ENCODE data around the gene TMEM223. TPM values are rescaled to one million over a fixed set of nuclear protein-coding genes. Genes with fewer than 3 reads are reported as not detected.
"Not testable (repeated sequence)": the region's sequence is repeated elsewhere in the genome, so short reads cannot be mapped to it uniquely, and the experiment has no call there.

Gene TMEM223, protein sequence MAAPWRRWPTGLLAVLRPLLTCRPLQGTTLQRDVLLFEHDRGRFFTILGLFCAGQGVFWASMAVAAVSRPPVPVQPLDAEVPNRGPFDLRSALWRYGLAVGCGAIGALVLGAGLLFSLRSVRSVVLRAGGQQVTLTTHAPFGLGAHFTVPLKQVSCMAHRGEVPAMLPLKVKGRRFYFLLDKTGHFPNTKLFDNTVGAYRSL
- 36.3 and 44.5 TPM in 2 replicates for polyA plus RNA-seq (2014; cell fraction: cytosol; rRNA removed)
- 35.3 and 42.2 TPM in 2 replicates for polyA plus RNA-seq (2014; cell fraction: nucleus; rRNA removed)

DNA sequence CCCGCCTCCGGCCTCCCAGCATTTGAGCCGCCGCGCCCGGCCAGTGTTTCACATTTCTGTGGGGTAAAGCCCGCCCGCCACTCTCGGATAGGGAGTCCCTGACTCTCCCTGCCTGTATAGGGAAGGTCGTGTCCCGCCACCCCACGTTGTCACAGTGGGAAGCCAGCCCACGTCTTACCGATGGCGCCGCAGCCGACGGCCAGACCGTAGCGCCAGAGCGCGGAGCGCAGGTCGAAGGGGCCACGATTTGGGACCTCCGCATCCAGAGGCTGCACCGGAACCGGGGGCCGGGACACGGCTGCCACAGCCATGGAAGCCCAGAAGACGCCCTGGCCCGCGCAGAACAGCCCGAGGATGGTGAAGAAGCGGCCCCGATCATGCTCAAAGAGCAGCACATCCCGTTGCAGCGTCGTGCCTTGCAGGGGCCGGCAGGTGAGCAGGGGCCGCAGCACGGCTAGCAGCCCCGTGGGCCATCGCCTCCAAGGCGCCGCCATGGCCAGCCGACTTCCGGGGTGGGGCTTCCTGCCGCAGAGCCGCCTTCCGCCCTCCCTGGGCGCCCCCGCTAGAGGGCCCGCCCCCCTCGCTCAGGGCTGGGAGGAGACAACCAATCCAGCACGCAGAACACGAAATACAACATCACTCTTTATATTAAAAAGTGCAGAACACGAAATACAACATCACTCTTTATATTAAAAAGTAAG is at the start of gene TMEM223:
Gene TMEM223 (minus strand): TSS at position 506 of the 701 bp plus-strand sequence. CDS start 12 bp downstream, at position 494.
- peak; percentile 81 for DNase-seq (ENCODE audit: low spot score)

DNA sequence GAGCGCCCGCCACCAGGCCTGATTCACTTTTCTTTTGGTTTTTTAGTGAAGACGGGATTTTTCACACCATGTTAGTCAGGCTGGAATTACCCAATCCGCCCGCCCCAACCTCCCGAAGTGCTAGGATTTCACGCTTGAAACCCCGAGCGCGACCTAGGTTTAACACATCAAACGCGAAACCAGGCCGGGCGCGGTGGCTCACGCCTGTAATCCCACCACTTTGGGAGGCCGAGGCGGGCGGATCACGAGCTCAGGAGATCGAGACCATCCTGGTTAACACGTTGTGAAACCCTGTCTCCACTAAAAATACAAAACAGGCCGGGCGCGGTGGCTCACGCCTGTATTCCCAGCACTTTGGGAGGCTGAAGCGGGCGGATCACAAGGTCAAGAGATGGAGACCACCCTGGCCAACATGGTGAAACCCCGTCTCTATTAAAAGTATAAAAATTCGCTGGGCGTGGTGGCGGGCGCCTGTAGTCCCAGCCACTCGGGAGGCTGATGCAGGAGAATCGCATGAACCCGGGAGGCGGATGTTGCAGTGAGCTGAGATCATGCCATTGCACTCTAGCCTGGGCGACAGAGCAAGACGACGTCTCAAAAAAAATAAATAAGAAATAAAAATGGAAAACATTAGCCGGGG is 49.0 kb upstream of the TMEM223 start:
- DNase-seq (ENCODE audit: low spot score): not testable (repeated sequence)

DNA sequence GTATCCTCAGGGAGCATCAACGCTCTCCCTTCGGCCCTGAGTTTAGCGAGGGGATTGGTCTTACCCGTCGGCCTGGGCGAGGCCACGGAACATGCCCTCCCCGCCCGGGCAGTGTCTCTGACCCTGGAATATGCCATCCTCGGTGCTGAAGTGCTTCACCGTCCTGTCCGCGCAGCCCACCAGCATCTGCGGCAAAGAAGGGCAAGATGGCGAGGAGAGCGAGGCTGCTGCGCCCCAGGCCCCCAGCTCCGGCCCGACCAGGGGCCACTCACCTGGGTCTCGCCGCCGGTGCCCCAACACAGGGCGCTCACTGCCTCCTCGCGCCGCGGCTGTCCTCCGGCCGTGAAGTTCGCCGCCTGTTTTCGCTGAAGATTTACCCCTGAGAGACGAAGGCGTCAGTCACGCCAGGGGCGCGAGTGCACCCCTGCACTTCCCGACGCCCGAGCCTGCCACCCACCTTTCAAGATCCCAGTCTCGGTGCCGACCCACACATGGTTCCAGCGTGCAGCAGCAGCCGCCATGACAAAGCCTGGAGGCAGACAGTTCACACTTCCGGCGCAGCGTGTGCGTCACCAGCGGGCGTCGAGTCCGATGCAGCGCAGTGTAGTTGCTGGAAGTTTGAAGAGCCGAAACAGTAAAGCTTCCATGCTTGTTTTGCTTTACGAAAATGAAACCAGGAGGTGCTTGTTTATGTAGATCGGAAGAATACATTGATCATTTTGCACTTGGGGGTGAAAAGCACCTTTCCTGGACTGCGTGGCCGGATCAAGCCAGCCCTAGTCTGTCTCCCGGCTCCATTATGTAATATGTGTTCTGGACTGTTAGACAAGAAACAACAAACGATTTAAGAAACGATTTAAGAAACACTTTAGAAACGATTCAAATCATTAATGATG is 47.5 kb upstream of the TMEM223 start, which contains the start of gene WDR74:
Gene WDR74 (minus strand): TSS at position 541 of the 896 bp plus-strand sequence. CDS start 20 bp downstream, at position 521.
- DNase-seq (ENCODE audit: low spot score): peak; percentile 86

- peak; percentile 2 for DNase-seq (ENCODE audit: low spot score)
Observed at GRCh38 chr11:62835336-62835735, 43.5 kb upstream of the TMEM223 start.

GRCh38 chr11:62832336-62833234 is 40.8 kb upstream of the TMEM223 start, which contains the start of gene TEX54:
Gene TEX54, minus strand, starts transcription at chr11:62832841.
- DNase-seq (ENCODE audit: low spot score): peak; percentile 14

DNA sequence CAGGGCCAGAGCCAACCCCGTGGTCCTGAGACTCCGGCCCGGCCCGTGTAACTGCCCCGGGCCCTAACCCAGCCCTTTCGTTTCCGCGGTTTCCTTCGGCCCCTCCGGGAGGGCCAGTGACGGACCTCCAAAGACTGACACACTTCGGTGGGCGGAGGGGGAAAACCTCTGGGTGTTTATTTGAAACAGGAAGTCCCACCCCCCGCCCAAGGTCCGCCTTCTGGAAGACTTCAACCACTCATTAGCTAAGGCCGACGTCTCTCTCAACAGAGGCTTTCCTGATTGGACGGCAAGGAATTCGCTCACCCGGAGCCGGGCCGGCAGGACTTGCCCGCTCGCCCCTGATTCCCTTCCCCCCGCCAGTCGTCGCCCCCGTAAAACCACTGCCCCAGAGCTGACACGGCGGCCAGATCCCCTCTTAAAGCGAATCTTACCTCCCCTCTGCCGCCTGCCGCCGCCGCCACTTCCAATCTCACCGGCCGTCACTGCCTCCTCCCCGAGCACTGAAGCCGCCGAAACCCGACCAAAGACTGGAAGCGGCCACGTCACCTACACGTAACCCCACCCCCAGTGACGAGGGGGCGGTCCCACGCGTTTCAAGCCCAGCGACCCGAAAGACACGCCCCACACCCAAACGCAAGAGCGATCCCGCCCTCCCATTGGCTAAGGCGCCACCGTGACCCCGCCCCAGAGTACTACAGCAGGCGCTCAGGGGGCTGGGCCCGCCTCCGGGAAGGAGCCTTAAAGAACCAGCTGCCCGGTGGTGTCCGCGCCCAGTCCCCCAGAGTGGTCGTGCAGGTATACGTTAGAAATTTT is 39.9 kb upstream of the TMEM223 start, which contains the start of gene STX5:
Gene STX5 (minus strand): TSS at position 532 of the 816 bp plus-strand sequence. CDS start 808 bp downstream, outside the sequence.
- peak; percentile 98 for DNase-seq (ENCODE audit: low spot score)

- DNase-seq (ENCODE audit: low spot score): no peak
Observed at GRCh38 chr11:62830904-62831519, 39.2 kb upstream of the TMEM223 start.

- not testable (repeated sequence) for DNase-seq (ENCODE audit: low spot score)
Observed at GRCh38 chr11:62828130-62828529, 36.3 kb upstream of the TMEM223 start.

GRCh38 chr11:62823677-62824076 is 31.9 kb upstream of the TMEM223 start:
- DNase-seq (ENCODE audit: low spot score): no peak

GRCh38 chr11:62817129-62817528 is 25.3 kb upstream of the TMEM223 start:
- no peak for DNase-seq (ENCODE audit: low spot score)

DNA sequence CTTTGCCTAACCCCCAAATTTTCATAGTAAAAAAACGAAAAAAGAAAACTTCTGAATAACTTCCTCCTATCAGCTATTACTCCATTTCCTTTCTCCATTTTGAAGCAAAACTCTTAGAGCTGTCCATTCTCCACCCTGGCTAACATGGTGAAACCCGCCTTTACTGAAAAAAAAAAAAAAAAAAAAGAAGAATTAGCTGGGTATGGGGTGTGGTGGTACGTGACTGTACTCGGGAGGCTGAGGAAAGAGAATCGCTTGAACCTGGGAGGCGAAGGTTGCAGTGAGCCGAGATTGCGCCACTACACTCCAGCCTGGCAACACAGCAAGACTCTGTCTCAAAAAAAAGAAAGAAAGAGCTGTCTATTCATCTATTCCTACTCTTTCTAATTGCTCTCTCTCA is 24.8 kb upstream of the TMEM223 start:
- no peak for DNase-seq (ENCODE audit: low spot score)

GRCh38 chr11:62811659-62812058 is 19.9 kb upstream of the TMEM223 start:
- DNase-seq (ENCODE audit: low spot score): no peak

GRCh38 chr11:62810748-62811147 is 18.9 kb upstream of the TMEM223 start:
- DNase-seq (ENCODE audit: low spot score): no peak

DNA sequence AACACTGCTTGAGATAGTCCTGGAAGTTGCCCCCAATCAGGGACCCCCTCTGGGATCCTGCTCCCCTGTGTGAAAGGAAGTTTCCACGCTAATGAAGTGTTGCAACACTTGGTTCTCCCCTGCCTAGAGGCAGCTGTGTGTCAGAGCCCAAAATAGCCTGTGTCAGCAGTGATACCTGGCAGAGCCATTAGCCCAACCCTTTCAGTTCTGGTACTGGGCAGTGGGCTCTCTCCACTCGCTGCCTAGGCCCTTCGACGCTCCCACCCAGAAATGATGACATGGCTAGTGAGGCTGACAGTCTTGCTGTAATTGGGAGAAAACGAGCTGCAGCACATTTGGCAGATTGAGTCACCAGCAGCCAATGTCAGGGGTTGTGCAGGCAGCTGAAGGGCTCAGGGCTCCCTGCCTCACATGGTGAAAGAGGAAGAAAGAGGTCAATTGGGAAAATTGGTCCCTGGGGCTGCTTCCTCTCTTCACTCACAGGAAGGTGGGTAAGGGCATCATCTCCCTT is 14.9 kb upstream of the TMEM223 start:
- no peak for DNase-seq (ENCODE audit: low spot score)

DNA sequence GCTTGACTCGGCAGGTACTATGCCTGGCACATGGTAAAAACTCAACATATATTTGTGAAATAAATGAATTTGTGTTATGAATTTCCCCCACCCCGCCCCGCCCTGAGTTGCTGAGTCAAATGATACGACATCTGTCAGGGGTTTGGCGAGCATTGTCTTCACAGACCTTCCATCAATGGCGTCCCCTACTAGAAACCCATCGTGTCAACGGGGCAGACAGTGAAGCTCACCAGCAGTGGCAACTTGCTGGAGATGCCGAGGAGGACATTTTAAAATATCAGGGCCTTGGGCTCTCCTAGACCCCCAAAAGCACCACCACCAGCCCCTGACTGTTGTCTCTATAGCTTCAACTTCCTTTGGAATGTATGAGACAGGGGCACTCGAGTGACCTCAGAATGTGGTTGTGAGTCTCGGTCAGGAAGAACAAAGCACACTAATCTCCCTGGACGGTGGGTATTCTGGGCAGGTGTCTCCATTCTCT is 14.2 kb upstream of the TMEM223 start:
- no peak for DNase-seq (ENCODE audit: low spot score)

DNA sequence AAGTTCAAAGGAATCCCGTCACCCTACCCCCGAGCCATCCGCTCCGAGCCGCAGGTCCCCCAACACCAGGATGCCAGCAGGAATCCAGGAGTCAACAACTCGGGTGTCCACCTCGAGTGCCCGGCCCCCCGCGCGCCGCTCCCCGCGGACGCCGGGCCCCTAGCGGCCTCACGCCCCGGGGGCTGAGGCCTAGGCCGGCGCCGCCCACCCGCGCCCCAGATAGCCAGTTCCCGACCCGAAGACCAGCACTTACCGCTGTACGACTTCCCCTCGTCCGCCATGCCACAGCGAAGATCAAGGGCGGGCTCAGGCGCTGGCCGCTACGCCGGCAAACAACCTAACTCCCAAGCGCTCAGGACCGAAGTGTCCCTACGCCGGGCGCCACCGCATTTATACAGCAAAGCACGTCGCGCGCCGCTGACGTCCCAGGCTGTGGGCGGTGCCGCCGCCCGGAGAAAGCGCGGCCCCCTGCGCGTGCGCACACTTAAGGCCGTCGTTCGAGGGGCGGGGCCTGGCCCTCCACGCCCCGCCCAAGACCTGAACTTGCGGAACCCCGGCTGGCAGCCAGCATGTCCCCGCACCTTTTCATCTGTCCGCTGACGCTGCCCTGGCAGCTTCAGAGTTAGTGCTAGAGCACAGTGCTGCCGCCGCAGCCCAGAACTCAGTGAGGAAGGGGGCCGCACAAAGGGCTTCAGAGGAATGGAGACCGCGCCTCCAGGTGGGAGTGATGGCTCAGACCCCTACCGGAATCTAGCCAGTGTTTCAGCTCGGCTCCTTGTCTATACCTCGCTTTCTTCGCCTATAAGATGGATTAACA is 13.5 kb upstream of the TMEM223 start, which contains the start of gene NXF1:
Gene NXF1 (minus strand): TSS at position 365 of the 817 bp plus-strand sequence. CDS start 84 bp downstream, at position 281.
- peak; percentile 94 for DNase-seq (ENCODE audit: low spot score)

Measured in SK-N-DZ (cell line).